OCI-M2 (cell line): Measurements from ENCODE around the gene GRPEL2.
"Not testable (repeated sequence)": the region's sequence is repeated elsewhere in the genome, so short reads cannot be mapped to it uniquely, and the experiment has no call there.

Experiments
- DNase-seq: peaks from one replicate; lab custom pipeline; 2025; ENCODE audit not compliant: unreplicated experiment; lab: John Stamatoyannopoulos, UW

Gene GRPEL2

GRCh38 chr5:149376104-149376503 is 30.8 kb downstream of the GRPEL2 start:
- DNase-seq = no peak

GRCh38 chr5:149376711-149377447 is 31.6 kb downstream of the GRPEL2 start:
- no peak for DNase-seq

- DNase-seq = no peak
These were observed 33.0 kb downstream of the GRPEL2 start for GRCh38 chr5:149378241-149378820.

GRCh38 chr5:149379177-149379761 is 34.0 kb downstream of the GRPEL2 start, which contains the start of gene IL17B:
Gene IL17B (minus strand): TSS chr5:149379292. CDS start chr5:149379225, 67 bp downstream.
- no peak for DNase-seq

GRCh38 chr5:149379818-149380374 is 34.6 kb downstream of the GRPEL2 start:
- no peak for DNase-seq

GRCh38 chr5:149380466-149381121 is 35.3 kb downstream of the GRPEL2 start:
- no peak for DNase-seq

- DNase-seq = no peak
These were observed 36.1 kb downstream of the GRPEL2 start for GRCh38 chr5:149381261-149381985.

GRCh38 chr5:149381986-149382338 is 36.7 kb downstream of the GRPEL2 start:
- DNase-seq = no peak

- DNase-seq = no peak
These were observed 37.4 kb downstream of the GRPEL2 start for GRCh38 chr5:149382517-149383220.

GRCh38 chr5:149383399-149383798 is 38.1 kb downstream of the GRPEL2 start:
- no peak for DNase-seq

- DNase-seq = no peak
These were observed 40.9 kb downstream of the GRPEL2 start for GRCh38 chr5:149386166-149386565.

GRCh38 chr5:149387081-149387631 is 41.9 kb downstream of the GRPEL2 start:
- DNase-seq = no peak

- DNase-seq = no peak
These were observed 42.7 kb downstream of the GRPEL2 start for GRCh38 chr5:149387982-149388381.

- DNase-seq = no peak
These were observed 43.3 kb downstream of the GRPEL2 start for GRCh38 chr5:149388498-149389190.

GRCh38 chr5:149389552-149390495 is 44.5 kb downstream of the GRPEL2 start:
- DNase-seq = no peak

GRCh38 chr5:149391076-149391475 is 45.8 kb downstream of the GRPEL2 start:
- DNase-seq = not testable (repeated sequence)

GRCh38 chr5:149391524-149391923 is 46.2 kb downstream of the GRPEL2 start:
- DNase-seq = no peak

GRCh38 chr5:149392718-149393117 is 47.4 kb downstream of the GRPEL2 start:
- DNase-seq = no peak
